ENCODE measurements around the gene ZC3H15. TPM values are rescaled to one million over a fixed set of nuclear protein-coding genes. Genes with fewer than 3 reads are reported as not detected.
"Not testable (repeated sequence)": the region's sequence is repeated elsewhere in the genome, so short reads cannot be mapped to it uniquely, and the experiment has no call there.

ZC3H15 gene
- total RNA-seq, 1 donor from 2014 or later: 36.8 TPM

- no peak for DNase-seq (ENCODE audit: low spot score)
- intact Hi-C loops (cut with DNase I): loop anchor here (5.0 kb wide), 1 partner anchor 100 kb away; no protein-coding TSS in a partner anchor
Measured at GRCh38 chr2:186486651-186487647, 889 bp downstream of the ZC3H15 start.

- intact Hi-C loops (cut with DNase I): no loop called here
- DNase-seq (ENCODE audit: low spot score): no peak
Measured at GRCh38 chr2:186493564-186494085, 7.6 kb downstream of the ZC3H15 start.

GRCh38 chr2:186496401-186496800, 10.3 kb downstream of the ZC3H15 start:
- intact Hi-C loops (cut with DNase I): no loop called here
- DNase-seq (ENCODE audit: low spot score): no peak

- intact Hi-C loops (cut with DNase I): no loop called here
- no peak for DNase-seq (ENCODE audit: low spot score)
Measured at GRCh38 chr2:186497928-186498327, 11.9 kb downstream of the ZC3H15 start.

- intact Hi-C loops (cut with DNase I): no loop called here
- no peak for DNase-seq (ENCODE audit: low spot score)
Measured at GRCh38 chr2:186498834-186499233, 12.8 kb downstream of the ZC3H15 start.

GRCh38 chr2:186503827-186504606, 18.0 kb downstream of the ZC3H15 start:
- no peak for DNase-seq (ENCODE audit: low spot score)
- intact Hi-C loops (cut with DNase I): loop anchor here (1.0 kb wide), 1 partner anchor 137 kb away; no protein-coding TSS in a partner anchor

GRCh38 chr2:186508263-186508662, 22.2 kb downstream of the ZC3H15 start:
- DNase-seq (ENCODE audit: low spot score): no peak
- intact Hi-C loops (cut with DNase I): no loop called here

GRCh38 chr2:186515376-186515775, 29.3 kb downstream of the ZC3H15 start:
- DNase-seq (ENCODE audit: low spot score): no peak
- intact Hi-C loops (cut with DNase I): no loop called here

GRCh38 chr2:186516396-186516795, 30.3 kb downstream of the ZC3H15 start:
- no peak for DNase-seq (ENCODE audit: low spot score)
- intact Hi-C loops (cut with DNase I): no loop called here

- intact Hi-C loops (cut with DNase I): no loop called here
- DNase-seq (ENCODE audit: low spot score): no peak
Measured at GRCh38 chr2:186517090-186517489, 31.0 kb downstream of the ZC3H15 start.

GRCh38 chr2:186518291-186518690, 32.2 kb downstream of the ZC3H15 start:
- DNase-seq (ENCODE audit: low spot score): no peak
- intact Hi-C loops (cut with DNase I): no loop called here

GRCh38 chr2:186518945-186519344, 32.9 kb downstream of the ZC3H15 start:
- intact Hi-C loops (cut with DNase I): no loop called here
- DNase-seq (ENCODE audit: low spot score): no peak

- intact Hi-C loops (cut with DNase I); DNase-seq (ENCODE audit: low spot score): not testable (repeated sequence)
Measured at GRCh38 chr2:186521570-186522153, 35.6 kb downstream of the ZC3H15 start.

GRCh38 chr2:186522450-186522849, 36.4 kb downstream of the ZC3H15 start:
- no peak for DNase-seq (ENCODE audit: low spot score)
- intact Hi-C loops (cut with DNase I): no loop called here

GRCh38 chr2:186523791-186524190, 37.7 kb downstream of the ZC3H15 start:
- DNase-seq (ENCODE audit: low spot score): no peak
- intact Hi-C loops (cut with DNase I): no loop called here

GRCh38 chr2:186526281-186526680, 40.2 kb downstream of the ZC3H15 start:
- intact Hi-C loops (cut with DNase I): no loop called here
- DNase-seq (ENCODE audit: low spot score): no peak

- intact Hi-C loops (cut with DNase I): no loop called here
- no peak for DNase-seq (ENCODE audit: low spot score)
Measured at GRCh38 chr2:186530314-186530713, 44.3 kb downstream of the ZC3H15 start.

- intact Hi-C loops (cut with DNase I): no loop called here
- no peak for DNase-seq (ENCODE audit: low spot score)
Measured at GRCh38 chr2:186531257-186531775, 45.3 kb downstream of the ZC3H15 start.

- intact Hi-C loops (cut with DNase I): no loop called here
- DNase-seq (ENCODE audit: low spot score): no peak
Measured at GRCh38 chr2:186532891-186533290, 46.8 kb downstream of the ZC3H15 start.

GRCh38 chr2:186533717-186534116, 47.7 kb downstream of the ZC3H15 start:
- DNase-seq (ENCODE audit: low spot score): no peak
- intact Hi-C loops (cut with DNase I): no loop called here
